A673 (cell line): ENCODE data around the gene OFD1.

ENCODE experiments used
- EZH2 ChIP-seq: fragments of 200-600 bp; sonication (generic); IDR thresholded peaks from 2 replicates; pipeline ENCODE4 v1.6.1; 2017; ENCODE audit warnings: borderline replicate concordance, low read depth, mild to moderate bottlenecking, mixed read lengths, antibody characterized with exemption, low read length; ENCODE audit not compliant: poor library complexity, severe bottlenecking
- TF ChIP-seq, protein P1 (sequence below): fragments of 300-800, 200-600 bp; sonication (generic); conservative IDR thresholded peaks from 2 replicates; pipeline ENCODE4 v1.5.1; 2017; ENCODE audit warnings: low read depth, mild to moderate bottlenecking, antibody characterized with exemption, low read length, moderate library complexity, mixed read lengths

DNA sequence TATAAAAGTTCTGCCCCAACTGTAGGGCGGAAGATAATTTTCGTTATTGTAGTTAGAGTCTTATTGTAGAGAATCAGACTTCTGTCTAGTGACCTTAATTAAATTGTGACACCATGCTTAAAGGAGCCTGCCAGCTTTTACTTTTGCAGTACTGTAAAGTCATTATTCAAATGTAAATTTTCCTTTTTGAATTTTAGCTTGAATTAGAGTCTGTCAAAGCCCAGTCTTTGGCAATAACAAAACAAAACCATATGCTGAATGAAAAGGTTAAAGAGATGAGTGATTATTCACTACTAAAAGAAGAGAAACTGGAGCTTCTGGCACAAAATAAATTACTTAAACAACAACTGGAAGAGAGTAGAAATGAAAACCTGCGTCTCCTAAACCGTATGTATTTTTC lies 21.8 kb downstream of the OFD1 start:
- TF ChIP-seq, protein P1, sequence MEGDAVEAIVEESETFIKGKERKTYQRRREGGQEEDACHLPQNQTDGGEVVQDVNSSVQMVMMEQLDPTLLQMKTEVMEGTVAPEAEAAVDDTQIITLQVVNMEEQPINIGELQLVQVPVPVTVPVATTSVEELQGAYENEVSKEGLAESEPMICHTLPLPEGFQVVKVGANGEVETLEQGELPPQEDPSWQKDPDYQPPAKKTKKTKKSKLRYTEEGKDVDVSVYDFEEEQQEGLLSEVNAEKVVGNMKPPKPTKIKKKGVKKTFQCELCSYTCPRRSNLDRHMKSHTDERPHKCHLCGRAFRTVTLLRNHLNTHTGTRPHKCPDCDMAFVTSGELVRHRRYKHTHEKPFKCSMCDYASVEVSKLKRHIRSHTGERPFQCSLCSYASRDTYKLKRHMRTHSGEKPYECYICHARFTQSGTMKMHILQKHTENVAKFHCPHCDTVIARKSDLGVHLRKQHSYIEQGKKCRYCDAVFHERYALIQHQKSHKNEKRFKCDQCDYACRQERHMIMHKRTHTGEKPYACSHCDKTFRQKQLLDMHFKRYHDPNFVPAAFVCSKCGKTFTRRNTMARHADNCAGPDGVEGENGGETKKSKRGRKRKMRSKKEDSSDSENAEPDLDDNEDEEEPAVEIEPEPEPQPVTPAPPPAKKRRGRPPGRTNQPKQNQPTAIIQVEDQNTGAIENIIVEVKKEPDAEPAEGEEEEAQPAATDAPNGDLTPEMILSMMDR = no peak
- no peak for TF ChIP-seq EZH2
